COLO668 (cell line): ENCODE measurements around the gene ASCL5.
"Not testable (repeated sequence)": the region's sequence is repeated elsewhere in the genome, so short reads cannot be mapped to it uniquely, and the experiment has no call there.

ENCODE experiments used
- DNase-seq: peaks from one replicate; lab custom pipeline; 2025; ENCODE audit not compliant: unreplicated experiment; lab: John Stamatoyannopoulos, UW

ASCL5 gene

GRCh38 chr1:201126832-201127754 is at the start of gene ASCL5:
Gene ASCL5 (minus strand): TSS chr1:201127184. CDS start chr1:201115372, 11,812 bp downstream.
- peak; percentile 93 for DNase-seq

- DNase-seq = no peak
These were observed 49.0 kb upstream of the ASCL5 start for GRCh38 chr1:201175820-201176500.

GRCh38 chr1:201173736-201174135 is 46.8 kb upstream of the ASCL5 start:
- no peak for DNase-seq

GRCh38 chr1:201172999-201173610 is 46.1 kb upstream of the ASCL5 start:
- DNase-seq = no peak

GRCh38 chr1:201172326-201172725 is 45.3 kb upstream of the ASCL5 start:
- no peak for DNase-seq

- DNase-seq = peak; percentile 97
These were observed 44.4 kb upstream of the ASCL5 start for GRCh38 chr1:201171063-201172036.

- peak; percentile 99 for DNase-seq
These were observed 43.6 kb upstream of the ASCL5 start for GRCh38 chr1:201170533-201171062.

- DNase-seq = no peak
These were observed 43.1 kb upstream of the ASCL5 start for GRCh38 chr1:201169971-201170532.

- DNase-seq = no peak
These were observed 42.2 kb upstream of the ASCL5 start for GRCh38 chr1:201169203-201169602.

GRCh38 chr1:201167041-201167991 is 40.3 kb upstream of the ASCL5 start:
- DNase-seq = peak; percentile 77

GRCh38 chr1:201164645-201165044 is 37.7 kb upstream of the ASCL5 start:
- DNase-seq = no peak

- DNase-seq = no peak
These were observed 36.7 kb upstream of the ASCL5 start for GRCh38 chr1:201163707-201164106.

- not testable (repeated sequence) for DNase-seq
These were observed 36.1 kb upstream of the ASCL5 start for GRCh38 chr1:201163036-201163435.

- no peak for DNase-seq
These were observed 31.0 kb upstream of the ASCL5 start for GRCh38 chr1:201157949-201158348.

GRCh38 chr1:201156819-201157218 is 29.8 kb upstream of the ASCL5 start:
- DNase-seq = no peak

- DNase-seq = no peak
These were observed 29.4 kb upstream of the ASCL5 start for GRCh38 chr1:201156346-201156745.

GRCh38 chr1:201155354-201155753 is 28.4 kb upstream of the ASCL5 start:
- DNase-seq = no peak

GRCh38 chr1:201154389-201155165 is 27.6 kb upstream of the ASCL5 start, which contains the start of gene TMEM9:
Gene TMEM9 (minus strand): TSS chr1:201154474. CDS start chr1:201153923, 551 bp downstream.
- peak; percentile 97 for DNase-seq
